HL-60/S4 treated with retinoic acid at 250 ng/mL for 4 days and 3 days (cell line): ENCODE measurements around the gene PCNX2.
"Not testable (repeated sequence)": the region's sequence is repeated elsewhere in the genome, so short reads cannot be mapped to it uniquely, and the experiment has no call there.

ENCODE experiments used
- in situ Hi-C: fragments of 300-500 bp; cut with MboI; formaldehyde crosslinking; loops from 2 replicates; pipeline ENCODE4 v1.7.0; 2022; ENCODE audit warnings: low sequenced_read_pairs

Gene PCNX2

GRCh38 chr1:233113009-233113879, 182.3 kb downstream of the PCNX2 start:
- in situ Hi-C loops, result no loop called here

DNA sequence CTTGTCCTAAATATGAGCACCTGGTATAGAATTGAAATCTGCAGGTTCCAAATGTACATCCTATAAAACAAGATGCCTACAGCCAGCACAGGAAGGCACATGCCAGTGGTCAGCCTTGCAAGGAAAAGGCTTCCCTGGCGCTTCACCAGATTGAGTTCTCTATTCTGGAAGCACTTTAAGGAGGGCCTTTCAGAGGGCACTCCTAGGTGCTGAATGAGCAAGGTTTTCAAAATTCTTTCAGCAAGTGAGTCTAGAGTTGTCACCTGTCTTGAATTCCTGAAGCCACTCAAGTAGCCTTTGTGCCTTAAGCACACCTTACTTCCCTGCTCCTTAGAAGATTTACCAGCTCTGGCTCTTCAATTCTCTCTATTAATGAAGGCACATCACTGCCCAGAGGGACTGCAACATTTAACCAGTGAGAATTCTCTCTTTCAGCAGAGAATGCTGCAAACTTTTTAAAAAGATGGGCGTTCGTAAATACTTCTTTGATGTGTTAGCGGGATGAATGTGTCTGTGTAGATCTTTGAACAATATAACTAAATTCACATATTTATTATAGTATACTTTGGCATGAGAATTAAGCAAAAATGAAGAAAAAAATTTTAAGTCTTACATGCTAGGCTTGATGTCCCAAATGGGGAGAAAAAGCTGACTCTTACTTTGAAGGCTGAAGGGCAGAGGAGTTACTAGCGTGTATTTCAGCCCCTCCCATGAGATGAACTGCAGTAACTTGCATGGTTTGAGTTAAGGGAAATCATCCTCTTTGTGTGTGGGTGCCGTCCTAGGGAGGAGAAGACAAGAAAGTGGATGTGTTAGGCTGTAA, 183.1 kb downstream of the PCNX2 start:
- in situ Hi-C loops, result no loop called here

DNA sequence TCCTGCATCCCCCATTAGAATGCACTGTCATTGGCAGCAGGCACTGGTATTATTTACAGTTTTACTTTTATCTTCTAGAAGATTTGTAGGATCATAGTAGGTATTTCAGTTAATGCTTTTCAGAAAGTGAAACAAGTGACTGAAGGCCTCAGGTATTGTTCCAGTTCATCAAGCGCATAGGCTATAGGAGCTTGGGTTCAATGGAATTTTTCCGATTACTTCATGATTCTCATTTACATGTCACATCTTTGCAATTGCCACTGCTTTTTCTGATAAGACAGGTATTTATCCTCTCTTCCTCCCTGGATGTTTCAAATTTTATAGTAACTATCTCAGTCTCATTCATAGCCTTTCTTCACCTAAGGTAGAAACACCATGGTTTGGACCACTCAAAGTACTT, 183.8 kb downstream of the PCNX2 start:
- in situ Hi-C loops, result no loop called here

DNA sequence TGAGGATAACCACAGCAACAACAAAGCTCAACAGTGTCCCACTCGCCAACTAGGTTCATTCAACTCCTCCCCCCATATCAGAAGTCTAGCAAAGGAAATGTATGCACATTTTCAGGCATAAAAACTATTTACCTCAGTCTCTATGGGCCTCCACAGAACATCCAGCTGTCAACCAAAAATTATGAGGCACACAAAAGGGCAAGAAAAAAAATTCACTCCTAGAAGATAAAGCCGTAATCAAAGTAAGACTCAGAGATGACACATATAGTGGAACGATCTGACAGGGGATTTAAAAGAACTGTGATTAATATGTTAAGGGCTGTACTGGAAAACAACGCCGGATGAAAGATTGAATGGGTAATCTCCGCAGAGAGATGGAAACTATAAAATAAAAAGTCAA, 186.4 kb downstream of the PCNX2 start:
- in situ Hi-C loops, result no loop called here

GRCh38 chr1:233107716-233108130, 187.8 kb downstream of the PCNX2 start:
- in situ Hi-C loops, result not testable (repeated sequence)

GRCh38 chr1:233107130-233107660, 188.3 kb downstream of the PCNX2 start:
- in situ Hi-C loops, result no loop called here

GRCh38 chr1:233105225-233105624, 190.3 kb downstream of the PCNX2 start:
- in situ Hi-C loops, result no loop called here

- in situ Hi-C loops, result no loop called here
Measured at GRCh38 chr1:233102341-233102740, 193.2 kb downstream of the PCNX2 start.

DNA sequence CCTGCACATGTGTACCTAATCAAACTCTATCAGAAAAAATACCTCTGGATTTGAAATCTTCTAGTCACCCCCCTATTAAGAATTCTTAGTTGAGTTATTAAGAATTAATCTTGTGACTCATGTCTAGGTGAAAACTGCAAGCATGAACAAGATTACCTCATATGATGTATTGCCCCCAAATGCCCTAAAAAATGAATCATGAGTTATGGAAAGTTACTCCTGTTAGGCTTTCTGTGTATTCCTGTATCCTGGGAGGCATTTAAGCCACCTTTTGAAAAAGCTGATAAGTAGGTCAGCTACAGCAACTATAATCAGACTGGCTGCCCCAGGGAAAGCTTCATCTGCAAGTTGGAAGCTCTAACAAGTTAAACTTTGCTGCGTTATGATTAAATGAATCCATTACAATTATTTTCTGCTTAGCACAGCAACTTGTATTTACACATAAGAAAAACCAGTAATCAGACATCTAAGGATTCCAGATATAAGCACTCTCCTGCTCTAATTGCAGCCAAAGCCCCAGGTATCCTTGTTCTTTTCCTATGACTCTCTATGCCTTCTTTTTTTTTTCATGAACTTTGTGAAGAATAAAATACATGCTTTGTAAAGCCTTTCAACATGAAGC, 197.5 kb downstream of the PCNX2 start:
- in situ Hi-C loops, result no loop called here

DNA sequence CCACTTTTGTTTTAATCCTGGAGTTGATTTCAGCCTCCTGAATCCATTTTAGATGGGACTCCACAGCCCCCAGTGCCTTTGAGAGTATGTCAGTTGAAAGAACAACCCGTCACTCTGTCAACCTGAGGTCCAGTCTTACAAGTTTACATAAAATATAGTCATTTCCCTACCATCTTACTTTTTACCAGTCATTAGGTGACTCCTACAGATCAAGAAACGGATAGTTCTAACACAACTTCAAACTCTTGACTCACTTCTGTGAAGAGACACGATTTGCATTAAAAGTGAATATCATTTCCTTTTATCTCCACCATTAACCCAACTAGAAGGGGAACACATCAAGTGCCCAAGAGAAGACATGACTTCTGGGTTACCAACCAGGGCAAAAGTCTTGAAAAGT, 198.0 kb downstream of the PCNX2 start:
- in situ Hi-C loops, result no loop called here

DNA sequence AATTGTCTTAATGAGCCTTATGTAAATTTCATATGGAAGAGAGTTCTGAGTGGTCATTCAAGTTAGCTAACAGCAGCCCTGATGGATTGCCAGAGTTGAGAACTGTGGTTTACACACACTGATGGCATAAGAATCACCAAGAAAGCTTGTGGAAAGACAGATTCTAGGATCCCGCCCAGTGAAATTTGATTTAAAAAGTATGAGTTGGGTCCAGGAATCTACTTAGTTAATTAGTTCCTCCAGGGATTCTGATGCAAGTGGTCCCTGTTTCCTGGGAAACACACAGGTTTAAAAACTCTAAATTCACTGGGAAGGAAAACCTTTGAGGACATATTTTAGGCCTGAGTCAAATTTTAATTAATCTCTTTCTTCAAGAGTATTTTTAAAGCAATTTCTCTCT, 200.8 kb downstream of the PCNX2 start:
- in situ Hi-C loops, result no loop called here

DNA sequence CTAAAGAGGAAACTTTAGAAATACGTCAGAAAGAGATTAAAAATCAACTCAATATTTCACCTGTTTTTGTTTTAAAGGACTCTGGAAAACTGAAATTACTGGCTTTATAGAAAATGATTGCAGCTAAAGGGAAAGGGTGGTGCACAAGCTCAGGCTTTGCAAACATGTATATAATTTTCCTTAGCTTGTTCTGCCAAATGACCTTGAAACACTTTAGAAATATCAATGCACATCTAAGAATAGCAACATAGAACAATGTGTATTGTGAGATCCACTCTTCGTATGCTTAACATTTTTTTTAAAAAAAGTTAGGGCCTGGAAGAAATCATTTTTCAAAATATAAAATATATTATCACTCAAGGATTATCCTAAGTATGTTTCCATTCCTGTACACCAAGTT, 201.3 kb downstream of the PCNX2 start:
- in situ Hi-C loops, result no loop called here

GRCh38 chr1:233090746-233091494, 204.6 kb downstream of the PCNX2 start:
- in situ Hi-C loops, result no loop called here

GRCh38 chr1:233089251-233089650, 206.3 kb downstream of the PCNX2 start:
- in situ Hi-C loops, result no loop called here

- in situ Hi-C loops, result no loop called here
Measured at GRCh38 chr1:233088613-233089012, 206.9 kb downstream of the PCNX2 start.

- in situ Hi-C loops, result no loop called here
Measured at GRCh38 chr1:233086961-233087881, 208.3 kb downstream of the PCNX2 start.

DNA sequence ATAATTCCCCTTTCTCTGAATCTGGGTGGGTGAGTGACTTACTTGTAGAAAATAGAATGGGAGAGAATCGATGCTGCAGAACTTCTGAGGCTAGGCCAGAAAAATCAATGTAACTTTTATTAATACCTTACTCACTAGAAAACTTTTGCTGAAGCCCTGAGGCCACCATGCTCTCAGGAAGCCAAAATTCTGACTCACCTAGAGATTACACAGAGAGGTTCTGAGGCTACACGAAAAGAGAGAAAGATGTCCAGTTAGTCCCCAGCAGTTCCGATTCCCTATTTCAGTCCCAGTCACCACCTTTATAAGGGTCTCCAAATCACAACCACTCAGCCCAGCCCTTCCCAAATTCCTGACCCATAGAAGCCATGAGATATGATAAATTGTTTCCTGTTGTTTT, 210.0 kb downstream of the PCNX2 start:
- in situ Hi-C loops, result no loop called here

DNA sequence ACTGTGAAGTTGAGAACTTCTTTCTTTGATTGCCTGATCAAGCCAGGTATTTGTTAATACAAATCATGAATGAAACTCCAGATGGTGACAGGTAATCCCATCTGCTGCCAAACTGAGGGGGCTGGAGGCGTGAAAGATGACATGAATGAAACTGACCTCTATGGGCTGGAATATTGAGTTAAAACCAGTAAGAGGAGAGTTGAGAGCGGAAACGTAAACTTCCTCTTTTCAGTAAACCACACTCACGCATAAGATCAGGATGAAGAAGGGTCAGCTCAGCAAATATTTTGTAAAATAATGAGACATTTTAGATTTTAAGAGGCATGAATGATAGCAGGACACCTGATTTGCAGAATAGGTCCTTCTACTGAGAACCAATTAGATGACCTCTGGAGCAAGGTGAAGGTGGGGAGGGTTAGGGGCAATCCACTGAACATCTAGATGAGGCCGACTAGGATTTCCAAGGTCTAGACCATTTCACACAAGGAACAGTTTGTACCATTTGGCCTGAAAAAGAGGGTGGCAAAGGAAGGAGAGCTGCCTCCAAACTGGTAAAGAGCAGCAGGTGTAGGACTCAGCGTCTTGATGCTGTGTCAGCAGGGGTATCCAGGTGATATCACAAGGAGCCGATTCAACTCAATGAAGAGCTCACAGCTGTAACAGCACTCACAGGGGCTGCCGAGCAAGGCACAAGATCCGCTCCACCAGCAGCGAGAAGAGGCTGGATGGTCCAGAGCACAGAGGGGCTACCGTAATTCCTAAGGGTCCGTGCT, 212.6 kb downstream of the PCNX2 start:
- in situ Hi-C loops, result no loop called here

GRCh38 chr1:233081735-233082134, 213.8 kb downstream of the PCNX2 start:
- in situ Hi-C loops, result no loop called here
